AG04449 (cell line): ENCODE data around the gene NBPF15.
A peak's percentile ranks its signal among the peaks of the same experiment; 100 is the strongest.
"Not testable (repeated sequence)": the region's sequence is repeated elsewhere in the genome, so short reads cannot be mapped to it uniquely, and the experiment has no call there.

Experiments used
- CTCF ChIA-PET: fragments of 350-600 bp; formaldehyde crosslinking; extraction: SDS; loops from one replicate; lab custom pipeline; 2021; ENCODE audit warnings: antibody characterized with exemption; lab: Yijun Ruan, JAX
- POLR2A ChIA-PET: fragments of 400-600, 350-600 bp; formaldehyde crosslinking; extraction: SDS; loops from one replicate; lab custom pipeline; 2020; ENCODE audit warnings: antibody characterized with exemption, inconsistent platforms; lab: Yijun Ruan, JAX
- DNase-seq: peaks from one replicate; pipeline ENCODE4 v3.0.0-alpha.2; 2010; ENCODE audit warnings: low read depth, low spot score
- H3K4me3 ChIP-seq: 2 replicates; pipeline ENCODE4 v1.5.1; 2011; ENCODE audit warnings: low read depth, mild to moderate bottlenecking, control low read depth, low read length

NBPF15 gene

GRCh38 chr1:144412491-144413403, 48.7 kb downstream of the NBPF15 start:
- peak; percentile 93 for DNase-seq
- CTCF ChIA-PET: not testable (repeated sequence)
- peak overlapping the region; percentile 50 for H3K4me3 ChIP-seq
- POLR2A ChIA-PET: interaction anchor here (0.7 to 1.6 kb wide), 3 partner anchors 134 to 148 kb away, joined by 3 to 12 read pairs (median 12); no protein-coding TSS in a partner anchor

GRCh38 chr1:144412068-144412471, 49.4 kb downstream of the NBPF15 start:
- POLR2A ChIA-PET: interaction anchor here (0.7 to 1.6 kb wide), 3 partner anchors 134 to 148 kb away, joined by 3 to 12 read pairs (median 12); no protein-coding TSS in a partner anchor
- CTCF ChIA-PET, DNase-seq: not testable (repeated sequence)
- peak overlapping the region; percentile 50 for H3K4me3 ChIP-seq

GRCh38 chr1:144402807-144403206, 58.7 kb downstream of the NBPF15 start:
- POLR2A ChIA-PET, H3K4me3 ChIP-seq, CTCF ChIA-PET, DNase-seq: not testable (repeated sequence)

- CTCF ChIA-PET, DNase-seq, POLR2A ChIA-PET, H3K4me3 ChIP-seq: not testable (repeated sequence)
Measured at GRCh38 chr1:144371651-144372050, 89.8 kb downstream of the NBPF15 start.
